Glutamatergic neuron (in vitro differentiated cells): ENCODE measurements around the gene PRPF4. TPM values are rescaled to one million over a fixed set of nuclear protein-coding genes. Genes with fewer than 3 reads are reported as not detected.

ENCODE experiments used
- DNase-seq: peaks from one replicate; pipeline ENCODE4 v3.0.0; 2022
- H3K27ac Mint-ChIP-seq: one replicate; pipeline ENCODE4 v1.8.0; 2020; ENCODE audit warnings: mild to moderate bottlenecking, mixed read lengths, inconsistent platforms; ENCODE audit not compliant: unreplicated experiment
- H3K27me3 Mint-ChIP-seq: one replicate; pipeline ENCODE4 v1.8.0; 2020; ENCODE audit warnings: mild to moderate bottlenecking, moderate library complexity, mixed read lengths, inconsistent platforms; ENCODE audit not compliant: unreplicated experiment
- H3K36me3 Mint-ChIP-seq: one replicate; pipeline ENCODE4 v1.8.0; 2020; ENCODE audit warnings: mild to moderate bottlenecking, mixed read lengths, inconsistent platforms; ENCODE audit not compliant: unreplicated experiment
- H3K4me1 Mint-ChIP-seq: one replicate; pipeline ENCODE4 v1.8.0; 2020; ENCODE audit warnings: mild to moderate bottlenecking, low read depth, mixed read lengths, inconsistent platforms; ENCODE audit not compliant: unreplicated experiment
- H3K4me3 Mint-ChIP-seq: one replicate; pipeline ENCODE4 v1.8.0; 2020; ENCODE audit warnings: mild to moderate bottlenecking, mixed read lengths, inconsistent platforms; ENCODE audit not compliant: unreplicated experiment
- H3K9me3 Mint-ChIP-seq: one replicate; pipeline ENCODE4 v1.8.0; 2020; ENCODE audit warnings: mild to moderate bottlenecking, moderate library complexity, mixed read lengths, inconsistent platforms; ENCODE audit not compliant: unreplicated experiment
- total RNA-seq: library from RNA; stranded (reverse); fragmentation: NEBNext Ultra II Directional; extraction: Animal tissue kit (Norgen Biotek cat#: 25700); gene quantifications from one replicate; pipeline ENCODE4 v1.2.1, GENCODE V29; 2021; ENCODE audit not compliant: unreplicated experiment
- TF ChIP-seq, protein P1 (sequence below): fragments of 200-600 bp; sonication (generic); IDR thresholded peaks from one replicate; pipeline ENCODE4 v1.5.0; 2021; ENCODE audit not compliant: partially characterized antibody, unreplicated experiment

Gene PRPF4
- total RNA-seq, 1 donor from 2014 or later: 21.9 TPM

DNA sequence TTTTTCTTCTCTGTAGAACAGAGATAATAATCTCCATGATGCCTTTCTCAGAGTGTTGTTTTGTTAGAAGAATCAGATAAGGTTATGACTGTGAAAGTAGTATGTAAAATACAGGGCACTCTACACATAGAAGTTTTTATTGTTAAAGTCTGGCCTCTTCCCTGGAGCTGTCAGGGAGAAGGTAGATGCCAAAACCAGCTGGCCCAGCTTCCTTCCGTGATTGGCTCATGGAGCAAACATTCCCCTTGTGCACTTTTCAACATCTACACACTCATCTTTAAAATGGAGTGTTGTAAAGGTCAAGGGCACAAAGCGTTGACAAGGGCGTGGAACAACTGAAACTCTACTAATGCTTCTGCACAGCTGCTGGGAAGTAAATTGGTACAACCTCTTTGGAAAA is 35.1 kb downstream of the PRPF4 start:
- no peaks in the 10 kb centered on the region for H3K27me3 Mint-ChIP-seq
- no peak overlapping the region for H3K4me3 Mint-ChIP-seq
- H3K27ac Mint-ChIP-seq: no peak overlapping the region
- no peaks in the 10 kb centered on the region for H3K36me3 Mint-ChIP-seq
- no peak for DNase-seq
- H3K4me1 Mint-ChIP-seq: peaks cover 5% of the 10 kb centered on the region
- TF ChIP-seq, protein P1, sequence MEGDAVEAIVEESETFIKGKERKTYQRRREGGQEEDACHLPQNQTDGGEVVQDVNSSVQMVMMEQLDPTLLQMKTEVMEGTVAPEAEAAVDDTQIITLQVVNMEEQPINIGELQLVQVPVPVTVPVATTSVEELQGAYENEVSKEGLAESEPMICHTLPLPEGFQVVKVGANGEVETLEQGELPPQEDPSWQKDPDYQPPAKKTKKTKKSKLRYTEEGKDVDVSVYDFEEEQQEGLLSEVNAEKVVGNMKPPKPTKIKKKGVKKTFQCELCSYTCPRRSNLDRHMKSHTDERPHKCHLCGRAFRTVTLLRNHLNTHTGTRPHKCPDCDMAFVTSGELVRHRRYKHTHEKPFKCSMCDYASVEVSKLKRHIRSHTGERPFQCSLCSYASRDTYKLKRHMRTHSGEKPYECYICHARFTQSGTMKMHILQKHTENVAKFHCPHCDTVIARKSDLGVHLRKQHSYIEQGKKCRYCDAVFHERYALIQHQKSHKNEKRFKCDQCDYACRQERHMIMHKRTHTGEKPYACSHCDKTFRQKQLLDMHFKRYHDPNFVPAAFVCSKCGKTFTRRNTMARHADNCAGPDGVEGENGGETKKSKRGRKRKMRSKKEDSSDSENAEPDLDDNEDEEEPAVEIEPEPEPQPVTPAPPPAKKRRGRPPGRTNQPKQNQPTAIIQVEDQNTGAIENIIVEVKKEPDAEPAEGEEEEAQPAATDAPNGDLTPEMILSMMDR: no peak
- no peaks in the 10 kb centered on the region for H3K9me3 Mint-ChIP-seq

DNA sequence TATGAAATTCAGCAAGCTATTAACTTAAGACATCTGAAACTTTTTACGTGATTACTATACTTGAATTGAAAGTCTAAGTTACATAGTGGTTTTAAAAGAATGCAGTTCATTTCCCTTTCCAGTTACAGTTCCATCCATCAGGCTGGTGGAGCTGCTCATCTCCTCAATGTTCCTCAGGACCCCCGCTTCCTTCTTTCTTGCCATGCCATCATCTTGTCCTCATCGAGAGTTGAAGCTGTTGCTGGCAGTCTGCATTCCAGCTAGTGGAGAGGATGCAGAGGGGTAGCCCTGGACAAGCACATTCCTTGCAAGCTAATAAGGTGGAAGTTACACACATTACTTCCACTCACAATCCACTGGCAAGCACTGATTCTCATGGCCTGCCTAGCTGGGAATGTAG is 36.5 kb downstream of the PRPF4 start:
- Mint-ChIP-seq H3K4me1 (peaks cover 5% of the 10 kb centered on the region), H3K27me3 (no peaks in the 10 kb centered on the region), H3K9me3 (no peaks in the 10 kb centered on the region), H3K36me3 (no peaks in the 10 kb centered on the region), H3K27ac (no peak overlapping the region), H3K4me3 (no peak overlapping the region)
- TF ChIP-seq, protein P1: no peak
- DNase-seq: no peak

DNA sequence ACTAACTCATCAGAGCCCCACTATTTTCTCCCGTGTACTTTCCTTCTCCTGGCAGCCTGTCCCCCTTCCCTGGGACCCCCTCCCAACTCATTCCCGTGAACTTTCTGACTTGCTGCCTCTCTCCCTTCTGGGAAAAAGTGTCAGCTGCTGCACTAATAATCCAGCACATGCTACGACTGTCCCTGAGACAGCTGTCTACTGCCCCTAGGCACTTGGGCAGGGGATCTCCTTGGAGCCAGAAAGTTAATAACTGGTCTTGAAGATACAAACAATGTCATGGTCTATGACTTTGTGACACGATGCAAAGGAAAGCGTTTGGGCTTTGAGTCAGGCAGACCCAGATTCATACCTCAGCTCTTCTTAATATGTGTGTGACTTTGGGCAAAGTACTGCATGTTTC is 37.8 kb downstream of the PRPF4 start:
- peaks cover 2% of the 10 kb centered on the region for H3K27me3 Mint-ChIP-seq
- H3K4me1 Mint-ChIP-seq: peaks cover 5% of the 10 kb centered on the region
- no peaks in the 10 kb centered on the region for H3K9me3 Mint-ChIP-seq
- no peak overlapping the region for H3K4me3 Mint-ChIP-seq
- TF ChIP-seq, protein P1: no peak
- no peak overlapping the region for H3K27ac Mint-ChIP-seq
- DNase-seq: no peak
- H3K36me3 Mint-ChIP-seq: no peaks in the 10 kb centered on the region

DNA sequence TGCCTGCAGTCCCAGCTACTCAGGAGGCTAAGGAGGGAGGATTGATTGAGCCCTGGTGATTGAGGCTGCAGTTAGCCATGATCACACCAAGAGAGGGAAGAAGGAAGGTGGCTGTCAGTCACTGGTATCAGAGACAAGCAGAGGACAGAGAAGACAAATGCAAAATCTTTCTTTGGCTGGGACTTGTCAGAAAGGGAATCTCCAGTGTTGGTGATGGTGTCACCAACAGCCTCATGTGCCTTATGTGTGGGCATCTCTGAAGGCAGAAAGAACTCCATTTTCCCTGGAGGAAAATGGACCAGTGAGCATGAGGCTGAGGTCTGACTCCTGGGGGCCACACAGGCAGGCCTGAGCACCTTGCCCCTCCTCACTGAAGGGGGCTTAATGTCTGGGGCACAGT is 39.8 kb downstream of the PRPF4 start:
- no peaks in the 10 kb centered on the region for H3K36me3 Mint-ChIP-seq
- H3K4me3 Mint-ChIP-seq: no peak overlapping the region
- H3K27ac Mint-ChIP-seq: no peak overlapping the region
- H3K4me1 Mint-ChIP-seq: peaks cover 5% of the 10 kb centered on the region
- H3K9me3 Mint-ChIP-seq: no peaks in the 10 kb centered on the region
- TF ChIP-seq, protein P1: no peak
- DNase-seq: no peak
- H3K27me3 Mint-ChIP-seq: peaks cover 2% of the 10 kb centered on the region

DNA sequence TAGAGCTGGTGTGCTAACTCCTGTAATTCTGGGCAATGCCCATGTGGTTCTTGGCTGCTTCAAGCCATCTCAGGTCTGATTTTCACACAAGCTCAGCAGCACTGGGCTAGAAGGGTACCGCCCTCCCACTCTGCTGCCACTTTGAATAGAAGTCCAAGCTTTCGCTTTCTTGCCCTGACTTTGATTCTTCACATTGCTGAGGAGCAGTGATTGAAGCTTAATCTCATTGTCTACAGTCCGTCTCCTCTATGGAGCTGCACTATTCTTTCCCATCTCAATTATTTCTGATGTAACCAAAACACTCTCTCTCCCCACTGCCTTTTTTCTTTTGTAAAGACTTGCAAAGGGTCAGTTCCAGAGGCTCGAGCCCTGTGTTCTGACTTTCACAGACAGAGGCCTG is 40.6 kb downstream of the PRPF4 start:
- Mint-ChIP-seq H3K36me3 (no peaks in the 10 kb centered on the region), H3K27ac (no peak overlapping the region), H3K27me3 (peaks cover 2% of the 10 kb centered on the region), H3K4me3 (no peak overlapping the region), H3K4me1 (peaks cover 5% of the 10 kb centered on the region), H3K9me3 (no peaks in the 10 kb centered on the region)
- DNase-seq: no peak
- TF ChIP-seq, protein P1: no peak
